ENCODE data around the gene INO80. TPM values are rescaled to one million over a fixed set of nuclear protein-coding genes. Genes with fewer than 3 reads are reported as not detected.

Gene INO80
- total RNA-seq, 1 experiment from 2014 or later, result 38.4 TPM

GRCh38 chr15:41024885-41025284, 91.2 kb downstream of the INO80 start:
- H3K9ac ChIP-seq (ENCODE audit: low read length), result no peak overlapping the region
- H3K9me3 ChIP-seq (ENCODE audit: low read length), result no peaks in the 10 kb centered on the region
- no peak overlapping the region for H2AFZ ChIP-seq (ENCODE audit: low read length)
- no peak overlapping the region for H3K27ac ChIP-seq (ENCODE audit: low read length)
- no peak overlapping the region for H3K4me2 ChIP-seq (ENCODE audit: low read length)
- no peaks in the 10 kb centered on the region for H3K4me1 ChIP-seq (ENCODE audit: insufficient read depth, low read length)
- TF ChIP-seq CTCF (conservative IDR thresholded peaks at IDR 0.05; ENCODE audit: low read depth, low read length) (no peak), EZH2 (IDR thresholded peaks at IDR 0.05; ENCODE audit: low read length, unreplicated experiment) (no peak), EZH2phosphoT487 (IDR thresholded peaks at IDR 0.05; ENCODE audit: borderline replicate concordance, low read length) (no peak)
- peaks cover 58% of the 10 kb centered on the region for H3K36me3 ChIP-seq (ENCODE audit: low read depth, low read length)
- no peaks in the 10 kb centered on the region for H3K9me2 ChIP-seq (replicated peaks; ENCODE audit: low read length)
- no peak for DNase-seq
- ChIA-PET POLR2A (ENCODE audit: unreplicated experiment) (no interaction called here), CTCF (no interaction called here)
- no peaks in the 10 kb centered on the region for H4K20me1 ChIP-seq (ENCODE audit: low read length)
- no peak overlapping the region for H3K4me3 ChIP-seq (ENCODE audit: low read length)
- no peaks in the 10 kb centered on the region for H3F3A ChIP-seq (ENCODE audit: low read length, unreplicated experiment)
- intact Hi-C loops (cut with micrococcal nuclease), result loop anchor here (10.0 kb wide), 1 partner anchor 160 kb away; no protein-coding TSS in a partner anchor
- BruUV-seq (replicated peaks), result no TSS peak
- ATAC-seq, result no peak
- H3K79me2 ChIP-seq (ENCODE audit: low read length), result no peaks in the 10 kb centered on the region
- H3K27me3 ChIP-seq (ENCODE audit: low read length), result no peaks in the 10 kb centered on the region

- Histone ChIP-seq H3K4me1 (ENCODE audit: insufficient read depth, low read length) (no peaks in the 10 kb centered on the region), H3K4me2 (ENCODE audit: low read length) (no peak overlapping the region), H3F3A (ENCODE audit: low read length, unreplicated experiment) (no peaks in the 10 kb centered on the region), H3K36me3 (ENCODE audit: low read depth, low read length) (peaks cover 51% of the 10 kb centered on the region), H3K9me2 (replicated peaks; ENCODE audit: low read length) (no peaks in the 10 kb centered on the region), H3K27me3 (ENCODE audit: low read length) (no peaks in the 10 kb centered on the region), H2AFZ (ENCODE audit: low read length) (no peak overlapping the region), H3K79me2 (ENCODE audit: low read length) (no peaks in the 10 kb centered on the region), H4K20me1 (ENCODE audit: low read length) (no peaks in the 10 kb centered on the region), H3K9me3 (ENCODE audit: low read length) (no peaks in the 10 kb centered on the region), H3K27ac (ENCODE audit: low read length) (no peak overlapping the region), H3K4me3 (ENCODE audit: low read length) (no peak overlapping the region), H3K9ac (ENCODE audit: low read length) (no peak overlapping the region)
- no peak for DNase-seq
- intact Hi-C loops (cut with micrococcal nuclease), result loop anchor here (10.0 kb wide), 1 partner anchor 161 kb away; no protein-coding TSS in a partner anchor
- ChIA-PET POLR2A (ENCODE audit: unreplicated experiment) (no interaction called here), CTCF (no interaction called here)
- no TSS peak for BruUV-seq (replicated peaks)
- no peak for ATAC-seq
- TF ChIP-seq CTCF (conservative IDR thresholded peaks at IDR 0.05; ENCODE audit: low read depth, low read length) (no peak), EZH2 (IDR thresholded peaks at IDR 0.05; ENCODE audit: low read length, unreplicated experiment) (no peak), EZH2phosphoT487 (IDR thresholded peaks at IDR 0.05; ENCODE audit: borderline replicate concordance, low read length) (no peak)
Measured at GRCh38 chr15:41024131-41024530, 91.9 kb downstream of the INO80 start.

GRCh38 chr15:41022487-41023090, 93.5 kb downstream of the INO80 start:
- BruUV-seq (replicated peaks), result no TSS peak
- Histone ChIP-seq H4K20me1 (ENCODE audit: low read length) (no peaks in the 10 kb centered on the region), H3K36me3 (ENCODE audit: low read depth, low read length) (peaks cover 47% of the 10 kb centered on the region), H2AFZ (ENCODE audit: low read length) (no peak overlapping the region), H3K4me2 (ENCODE audit: low read length) (no peak overlapping the region), H3K4me3 (ENCODE audit: low read length) (no peak overlapping the region), H3K27me3 (ENCODE audit: low read length) (no peaks in the 10 kb centered on the region), H3K9ac (ENCODE audit: low read length) (no peak overlapping the region), H3K79me2 (ENCODE audit: low read length) (0 out of 2 replicates have a peak, but pooled peaks cover 5% of the 10 kb centered on the region), H3K9me3 (ENCODE audit: low read length) (no peaks in the 10 kb centered on the region), H3K9me2 (replicated peaks; ENCODE audit: low read length) (no peaks in the 10 kb centered on the region), H3K4me1 (ENCODE audit: insufficient read depth, low read length) (peaks cover 13% of the 10 kb centered on the region), H3K27ac (ENCODE audit: low read length) (no peak overlapping the region), H3F3A (ENCODE audit: low read length, unreplicated experiment) (no peaks in the 10 kb centered on the region)
- intact Hi-C loops (cut with micrococcal nuclease), result loop anchor here (1.0 to 10.0 kb wide), 2 partner anchors 116 to 162 kb away; no protein-coding TSS in a partner anchor
- ChIA-PET POLR2A (ENCODE audit: unreplicated experiment) (no interaction called here), CTCF (interaction anchor here (0.6 kb wide), 1 partner anchor 424 kb away, joined by 3 read pairs; no protein-coding TSS in a partner anchor)
- TF ChIP-seq CTCF (conservative IDR thresholded peaks at IDR 0.05; ENCODE audit: low read depth, low read length) (peak; percentile 84), EZH2 (IDR thresholded peaks at IDR 0.05; ENCODE audit: low read length, unreplicated experiment) (no peak)
- DNase-seq, result peak; percentile 68
- ATAC-seq, result peak; percentile 69
